Transverse colon (tissue), 4 donors: ENCODE measurements around the gene CYREN. TPM values are rescaled to one million over a fixed set of nuclear protein-coding genes. Genes with fewer than 3 reads are reported as not detected.

Experiments
- DNase-seq: peaks from one replicate; pipeline ENCODE4 v3.0.0-alpha.2; 2019
- H3K27ac ChIP-seq, 4 donors: fragments of 200-600 bp; sonication (generic); 2 replicates each; pipeline ENCODE4 v1.5.1; 2016 to 2018; ENCODE audit warnings: inconsistent platforms in 4 of 4
- H3K27me3 ChIP-seq: fragments of 200-600 bp; sonication (generic); 2 replicates; pipeline ENCODE4 v1.5.1; 2017; ENCODE audit warnings: inconsistent platforms
- H3K36me3 ChIP-seq, 4 donors: fragments of 200-600 bp; sonication (generic); 2 replicates each; pipeline ENCODE4 v1.5.1; 2017 to 2019; ENCODE audit warnings: inconsistent platforms in 4 of 4
- H3K4me1 ChIP-seq, 4 donors: fragments of 200-600 bp; sonication (generic); 2 replicates each; pipeline ENCODE4 v1.5.1; 2017 to 2020; ENCODE audit warnings: inconsistent platforms in 4 of 4
- H3K4me3 ChIP-seq, 4 donors: fragments of 200-600 bp; sonication (generic); 1 replicate in 1 of 4; 2 replicates in 3 of 4; pipeline versions ENCODE4 v1.5.1 to v1.6.1; 2017 to 2019; ENCODE audit warnings: inconsistent platforms in 4 of 4
- H3K9me3 ChIP-seq, 2 donors: fragments of 200-600 bp; sonication (generic); 2 replicates each; pipeline ENCODE4 v1.5.1; 2017 to 2019; ENCODE audit warnings: inconsistent platforms in 2 of 2
- CTCF ChIP-seq, 5 experiments: fragments of 200-600 bp in 3 of 5; fragments of 450-650 bp in 2 of 5; sonication (generic) in 3 of 5; IDR thresholded peaks; 1 replicate in 2 of 5; 2 replicates in 3 of 5; pipeline ENCODE4 v1.5.1; 2016 to 2017; ENCODE audit warnings: antibody characterized with exemption in 5 of 5, inconsistent platforms in 3 of 5, mild to moderate bottlenecking in 2 of 5, moderate library complexity in 1 of 5
- EP300 ChIP-seq: sonication (generic); formaldehyde crosslinking; IDR thresholded peaks from one replicate; pipeline ENCODE4 v1.6.1; 2017; ENCODE audit warnings: antibody characterized with exemption, low read depth
- POLR2A ChIP-seq: fragments of 450-650 bp; IDR thresholded peaks from one replicate; pipeline ENCODE4 v1.6.1; 2016; ENCODE audit warnings: antibody characterized with exemption, mild to moderate bottlenecking, moderate library complexity
- POLR2AphosphoS5 ChIP-seq, 3 donors: sonication (generic); formaldehyde crosslinking; IDR thresholded peaks; one replicate each; pipeline ENCODE4 v1.6.1; 2016; ENCODE audit warnings: antibody characterized with exemption in 3 of 3
- WGBS, 2 donors: methylation state at CpG; one replicate each; pipeline ENCODE4 v1.1.5; 2018; ENCODE audit warnings: low coverage in 1 of 2; 5-methylcytosine and 5-hydroxymethylcytosine counted together
- in situ Hi-C, 4 donors: fragments of 200-750 bp; cut with MboI; loops; one replicate each; pipeline versions ENCODE4 v1.15.0 to v1.15.1; 2017; ENCODE audit warnings: low sequenced_read_pairs in 3 of 4, low pct_ligation_motif_present in 1 of 4, low pct_unique_long_range_greater_than_20kb in 1 of 4
- intact Hi-C: fragments of 100-400 bp; cut with DNase I; formaldehyde crosslinking; loops from one replicate; pipeline ENCODE4 v1.15.1; 2023; ENCODE audit warnings: low total_unique reads
- total RNA-seq, 4 donors: library from RNA; depleted of rRNA; stranded (reverse); fragments of >200 nt; gene quantifications; one replicate each; pipeline ENCODE4 v1.1.0, GENCODE V29; 2016

The CYREN gene
- total RNA-seq, 4 donors from 2014 or later: 30.8 to 88.3 (median 37.8) TPM

GRCh38 chr7:135169964-135170273 lies 588 bp downstream of the CYREN start:
- Histone ChIP-seq H3K9me3 (no peaks in the 10 kb centered on the region), H3K27ac (peak overlapping the region; percentile 92 to 97 (median 96)), H3K4me1 (peaks cover 13 to 36% (median 25%) of the 10 kb centered on the region in 4 donors), H3K36me3 (peaks cover 0 to 12% (median 0%) of the 10 kb centered on the region in 4 donors), H3K27me3 (no peaks in the 10 kb centered on the region), H3K4me3 (peak overlapping the region; percentile 60 to 83 (median 69))
- intact Hi-C loops (loop anchor here (2.0 to 10.0 kb wide), 2 partner anchors 181 to 485 kb away; no protein-coding TSS in a partner anchor), in situ Hi-C loops (loop anchor here in 3 of 4 donors (10.0 to 25.0 kb wide), 3 partner anchors 175 to 508 kb away; no protein-coding TSS in a partner anchor)
- no peak for DNase-seq
- TF ChIP-seq POLR2A (no peak), CTCF (IDR thresholded peaks at IDR 0.05) (no peak), EP300 (no peak), POLR2AphosphoS5 (IDR thresholded peaks at IDR 0.05) (no peak)
- WGBS, 2 donors: 1% methylated on average over 5 of the region's 17 CpGs; no CpG with 5 or more reads in 1 of the 2 donors

- intact Hi-C loops (loop anchor here (10.0 kb wide), 1 partner anchor 485 kb away; no protein-coding TSS in a partner anchor), in situ Hi-C loops (loop anchor here in 3 of 4 donors (10.0 to 25.0 kb wide), 3 partner anchors 175 to 507 kb away; no protein-coding TSS in a partner anchor)
- H3K27me3 ChIP-seq: no peaks in the 10 kb centered on the region
- H3K27ac ChIP-seq: peak overlapping the region; percentile 92 to 97 (median 96)
- WGBS, 2 donors: 42 to 49% methylated on average over 9 to 11 of the region's 11 CpGs
- TF ChIP-seq POLR2A (no peak), CTCF (IDR thresholded peaks at IDR 0.05) (peak in 3 of 5 experiments; percentile 14 to 31 (median 29)), EP300 (no peak), POLR2AphosphoS5 (IDR thresholded peaks at IDR 0.05) (peak in 2 of 3 donors; percentile 1 to 36)
- peaks cover 13 to 36% (median 25%) of the 10 kb centered on the region in 4 donors for H3K4me1 ChIP-seq
- peak overlapping the region; percentile 60 to 83 (median 69) for H3K4me3 ChIP-seq
- peaks cover 0 to 12% (median 0%) of the 10 kb centered on the region in 4 donors for H3K36me3 ChIP-seq
- peak; percentile 76 for DNase-seq
- no peaks in the 10 kb centered on the region for H3K9me3 ChIP-seq
Observed at GRCh38 chr7:135169141-135169963, 1.2 kb downstream of the CYREN start.

GRCh38 chr7:135168489-135169140 lies 1.9 kb downstream of the CYREN start:
- TF ChIP-seq POLR2AphosphoS5 (IDR thresholded peaks at IDR 0.05) (peak in 1 of 3 donors; percentile 42), EP300 (no peak)
- WGBS, 2 donors: 89 to 93% methylated on average over 2 to 13 of the region's 13 CpGs
- H3K9me3 ChIP-seq: no peaks in the 10 kb centered on the region
- in situ Hi-C loops: loop anchor here in 3 of 4 donors (10.0 to 25.0 kb wide), 3 partner anchors 174 to 506 kb away; no protein-coding TSS in a partner anchor
- no peak for DNase-seq
- H3K27ac ChIP-seq: peak overlapping the region; percentile 35 to 97 (median 96)
- H3K27me3 ChIP-seq: no peaks in the 10 kb centered on the region
- no peak overlapping the region for H3K4me3 ChIP-seq
- intact Hi-C loops: loop anchor here (10.0 kb wide), 1 partner anchor 484 kb away; no protein-coding TSS in a partner anchor
- peaks cover 13 to 36% (median 25%) of the 10 kb centered on the region in 4 donors for H3K4me1 ChIP-seq
- peaks cover 0 to 12% (median 0%) of the 10 kb centered on the region in 4 donors for H3K36me3 ChIP-seq

- no peak overlapping the region for H3K4me3 ChIP-seq
- DNase-seq: peak; percentile 48
- no peaks in the 10 kb centered on the region for H3K9me3 ChIP-seq
- in situ Hi-C loops (loop anchor here in 3 of 4 donors (10.0 to 25.0 kb wide), 3 partner anchors 173 to 506 kb away; no protein-coding TSS in a partner anchor), intact Hi-C loops (loop anchor here (10.0 kb wide), 1 partner anchor 483 kb away; no protein-coding TSS in a partner anchor)
- peaks cover 0 to 12% (median 0%) of the 10 kb centered on the region in 4 donors for H3K36me3 ChIP-seq
- no peaks in the 10 kb centered on the region for H3K27me3 ChIP-seq
- H3K4me1 ChIP-seq: peaks cover 13 to 36% (median 25%) of the 10 kb centered on the region in 4 donors
- WGBS, 2 donors: 39 to 49% methylated on average over 3 to 9 of the region's 9 CpGs
- TF ChIP-seq POLR2AphosphoS5 (IDR thresholded peaks at IDR 0.05) (no peak), CTCF (IDR thresholded peaks at IDR 0.05) (no peak), POLR2A (no peak), EP300 (no peak)
- H3K27ac ChIP-seq: peak overlapping the region; percentile 46 to 97 (median 96)
Observed at GRCh38 chr7:135168001-135168400, 2.5 kb downstream of the CYREN start.
